ENCODE measurements around the gene CXCR6. TPM values are rescaled to one million over a fixed set of nuclear protein-coding genes. Genes with fewer than 3 reads are reported as not detected.

The CXCR6 gene
- total RNA-seq, 1 experiment from 2014 or later = not detected

DNA sequence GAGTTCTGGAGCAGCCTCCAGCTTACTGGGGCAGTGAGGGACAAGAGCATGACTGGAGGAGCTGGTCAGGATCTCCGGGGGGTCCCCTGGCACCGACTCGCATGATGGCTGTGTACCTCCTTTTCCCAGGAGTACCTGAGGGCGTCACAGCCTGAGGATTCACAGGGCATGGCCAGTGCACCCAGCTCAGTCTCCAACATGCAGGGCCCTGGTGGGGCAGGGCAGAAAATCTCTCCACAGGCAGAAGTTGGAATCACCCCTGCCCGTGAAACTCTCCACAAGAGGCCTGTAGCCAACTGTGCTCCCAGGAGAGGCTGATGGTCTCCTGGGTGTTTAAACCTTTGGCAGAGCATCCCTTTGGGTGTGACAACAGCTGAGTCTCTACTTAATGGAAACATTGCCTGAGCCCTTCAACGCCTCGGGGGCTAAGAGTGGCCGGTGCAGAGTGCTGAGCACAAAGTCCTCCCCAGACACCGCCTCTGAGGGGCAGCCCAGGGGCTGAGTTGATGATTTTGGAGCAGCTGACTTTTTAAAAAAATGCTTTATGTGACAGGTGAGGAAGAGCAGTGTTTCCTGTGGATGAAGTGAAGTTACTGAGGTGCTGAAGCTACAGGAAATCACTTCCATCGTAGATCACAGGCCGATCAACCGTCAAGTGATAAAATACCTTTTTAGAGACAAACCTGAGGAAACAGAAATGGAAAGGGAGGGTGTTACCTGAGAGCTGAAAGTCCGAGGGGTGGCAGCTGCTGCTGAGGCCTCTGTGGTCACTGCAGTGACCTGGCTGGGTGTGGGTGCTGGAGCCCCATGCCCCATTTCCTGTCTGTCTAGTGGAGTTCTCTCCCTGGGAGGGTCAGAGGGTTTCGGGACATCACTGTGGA lies 21.9 kb upstream of the CXCR6 start (continued):
- TF ChIP-seq, protein P1, sequence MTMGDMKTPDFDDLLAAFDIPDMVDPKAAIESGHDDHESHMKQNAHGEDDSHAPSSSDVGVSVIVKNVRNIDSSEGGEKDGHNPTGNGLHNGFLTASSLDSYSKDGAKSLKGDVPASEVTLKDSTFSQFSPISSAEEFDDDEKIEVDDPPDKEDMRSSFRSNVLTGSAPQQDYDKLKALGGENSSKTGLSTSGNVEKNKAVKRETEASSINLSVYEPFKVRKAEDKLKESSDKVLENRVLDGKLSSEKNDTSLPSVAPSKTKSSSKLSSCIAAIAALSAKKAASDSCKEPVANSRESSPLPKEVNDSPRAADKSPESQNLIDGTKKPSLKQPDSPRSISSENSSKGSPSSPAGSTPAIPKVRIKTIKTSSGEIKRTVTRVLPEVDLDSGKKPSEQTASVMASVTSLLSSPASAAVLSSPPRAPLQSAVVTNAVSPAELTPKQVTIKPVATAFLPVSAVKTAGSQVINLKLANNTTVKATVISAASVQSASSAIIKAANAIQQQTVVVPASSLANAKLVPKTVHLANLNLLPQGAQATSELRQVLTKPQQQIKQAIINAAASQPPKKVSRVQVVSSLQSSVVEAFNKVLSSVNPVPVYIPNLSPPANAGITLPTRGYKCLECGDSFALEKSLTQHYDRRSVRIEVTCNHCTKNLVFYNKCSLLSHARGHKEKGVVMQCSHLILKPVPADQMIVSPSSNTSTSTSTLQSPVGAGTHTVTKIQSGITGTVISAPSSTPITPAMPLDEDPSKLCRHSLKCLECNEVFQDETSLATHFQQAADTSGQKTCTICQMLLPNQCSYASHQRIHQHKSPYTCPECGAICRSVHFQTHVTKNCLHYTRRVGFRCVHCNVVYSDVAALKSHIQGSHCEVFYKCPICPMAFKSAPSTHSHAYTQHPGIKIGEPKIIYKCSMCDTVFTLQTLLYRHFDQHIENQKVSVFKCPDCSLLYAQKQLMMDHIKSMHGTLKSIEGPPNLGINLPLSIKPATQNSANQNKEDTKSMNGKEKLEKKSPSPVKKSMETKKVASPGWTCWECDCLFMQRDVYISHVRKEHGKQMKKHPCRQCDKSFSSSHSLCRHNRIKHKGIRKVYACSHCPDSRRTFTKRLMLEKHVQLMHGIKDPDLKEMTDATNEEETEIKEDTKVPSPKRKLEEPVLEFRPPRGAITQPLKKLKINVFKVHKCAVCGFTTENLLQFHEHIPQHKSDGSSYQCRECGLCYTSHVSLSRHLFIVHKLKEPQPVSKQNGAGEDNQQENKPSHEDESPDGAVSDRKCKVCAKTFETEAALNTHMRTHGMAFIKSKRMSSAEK (CRISPR knock-in tag; IDR thresholded peaks at IDR 0.05; ENCODE audit: borderline replicate concordance) = no peak
- TF ChIP-seq OVOL2 (CRISPR knock-in tag; IDR thresholded peaks at IDR 0.05; ENCODE audit: borderline replicate concordance) = no peak
- TF ChIP-seq ZNF317 (CRISPR knock-in tag; IDR thresholded peaks at IDR 0.05; ENCODE audit: borderline replicate concordance, low read depth) = no peak
- TF ChIP-seq NR1H2 (CRISPR knock-in tag; IDR thresholded peaks at IDR 0.05) = no peak

DNA sequence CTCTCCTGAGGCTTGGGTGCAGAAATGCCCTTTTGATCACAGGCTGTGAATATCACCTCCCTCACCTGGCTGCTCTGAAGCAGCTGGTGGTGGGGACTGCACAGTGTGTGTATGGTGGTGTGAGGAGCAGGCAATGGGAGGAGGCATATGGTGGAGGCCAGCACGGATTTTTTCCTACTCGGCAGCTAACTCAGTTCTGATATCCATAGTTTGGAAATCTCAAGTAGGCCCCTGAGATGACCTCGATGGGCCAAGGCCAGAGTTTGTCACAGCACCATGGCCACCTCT lies 21.3 kb upstream of the CXCR6 start:
- no peaks in the 10 kb centered on the region for H3K9me3 Mint-ChIP-seq
- H3K4me3 Mint-ChIP-seq = no peak overlapping the region
- ATAC-seq = no peak
- ChIA-PET POLR2A (no interaction called here), CTCF (no interaction called here)
- DNase-seq (ENCODE audit: low spot score) = no peak
- no peaks in the 10 kb centered on the region for H3K4me1 Mint-ChIP-seq
- H3K27ac Mint-ChIP-seq = no peak overlapping the region
- H3K27me3 Mint-ChIP-seq (ENCODE audit: low read depth) = no peaks in the 10 kb centered on the region
- H3K36me3 Mint-ChIP-seq = peaks cover 28% of the 10 kb centered on the region
- TF ChIP-seq ESRRA (CRISPR knock-in tag; IDR thresholded peaks at IDR 0.05; ENCODE audit: borderline replicate concordance) = no peak
- no peak for TF ChIP-seq SMAD3 (CRISPR knock-in tag; IDR thresholded peaks at IDR 0.05; ENCODE audit: borderline replicate concordance)
- TF ChIP-seq SOX15 (CRISPR knock-in tag; IDR thresholded peaks at IDR 0.05) = no peak
- TF ChIP-seq FOXP1 (CRISPR knock-in tag; IDR thresholded peaks at IDR 0.05; ENCODE audit: borderline replicate concordance) = no peak
- no peak for TF ChIP-seq MYBL2 (CRISPR knock-in tag; IDR thresholded peaks at IDR 0.05)
- TF ChIP-seq, protein P2, sequence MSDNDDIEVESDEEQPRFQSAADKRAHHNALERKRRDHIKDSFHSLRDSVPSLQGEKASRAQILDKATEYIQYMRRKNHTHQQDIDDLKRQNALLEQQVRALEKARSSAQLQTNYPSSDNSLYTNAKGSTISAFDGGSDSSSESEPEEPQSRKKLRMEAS (CRISPR knock-in tag; IDR thresholded peaks at IDR 0.05) = no peak
- no peak for TF ChIP-seq ZNF671 (CRISPR knock-in tag; IDR thresholded peaks at IDR 0.05)
- TF ChIP-seq, protein P3, sequence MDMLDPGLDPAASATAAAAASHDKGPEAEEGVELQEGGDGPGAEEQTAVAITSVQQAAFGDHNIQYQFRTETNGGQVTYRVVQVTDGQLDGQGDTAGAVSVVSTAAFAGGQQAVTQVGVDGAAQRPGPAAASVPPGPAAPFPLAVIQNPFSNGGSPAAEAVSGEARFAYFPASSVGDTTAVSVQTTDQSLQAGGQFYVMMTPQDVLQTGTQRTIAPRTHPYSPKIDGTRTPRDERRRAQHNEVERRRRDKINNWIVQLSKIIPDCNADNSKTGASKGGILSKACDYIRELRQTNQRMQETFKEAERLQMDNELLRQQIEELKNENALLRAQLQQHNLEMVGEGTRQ (CRISPR knock-in tag; IDR thresholded peaks at IDR 0.05) = no peak
- TF ChIP-seq TEAD4 (CRISPR knock-in tag; IDR thresholded peaks at IDR 0.05) = no peak
- TF ChIP-seq, protein P4, sequence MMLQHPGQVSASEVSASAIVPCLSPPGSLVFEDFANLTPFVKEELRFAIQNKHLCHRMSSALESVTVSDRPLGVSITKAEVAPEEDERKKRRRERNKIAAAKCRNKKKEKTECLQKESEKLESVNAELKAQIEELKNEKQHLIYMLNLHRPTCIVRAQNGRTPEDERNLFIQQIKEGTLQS (CRISPR knock-in tag; conservative IDR thresholded peaks at IDR 0.05) = no peak
- TF ChIP-seq, protein P5, sequence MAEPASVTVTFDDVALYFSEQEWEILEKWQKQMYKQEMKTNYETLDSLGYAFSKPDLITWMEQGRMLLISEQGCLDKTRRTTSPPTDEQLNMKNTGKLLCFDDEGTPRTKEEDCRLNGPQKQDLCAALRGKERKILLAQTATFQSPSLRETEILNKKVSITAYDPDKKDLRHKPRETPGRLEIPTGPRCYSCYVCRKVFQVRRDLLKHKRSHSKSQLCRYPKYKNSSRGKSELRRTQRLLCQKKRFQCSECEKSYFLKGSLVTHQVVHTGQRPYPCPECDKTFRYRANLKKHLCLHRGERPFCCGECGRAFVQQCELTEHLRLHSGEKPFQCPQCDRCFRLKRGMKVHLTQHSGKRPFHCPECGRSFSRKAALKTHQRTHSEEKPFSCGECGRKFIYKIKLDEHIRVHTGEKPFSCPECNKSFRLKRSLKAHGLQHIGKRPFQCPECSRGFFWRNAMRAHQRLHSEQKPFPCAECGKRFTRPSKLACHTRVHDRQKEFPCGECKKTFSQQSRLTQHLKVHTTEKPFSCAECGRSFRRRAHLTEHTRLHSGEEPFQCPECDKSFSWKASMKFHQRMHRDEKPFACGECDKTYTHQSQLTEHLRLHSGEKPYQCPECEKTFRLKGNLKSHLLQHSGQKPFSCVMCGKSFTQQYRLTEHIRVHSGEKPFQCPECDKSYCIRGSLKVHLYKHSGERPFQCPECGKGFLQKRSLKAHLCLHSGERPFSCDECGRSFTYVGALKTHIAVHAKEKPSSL (CRISPR knock-in tag; conservative IDR thresholded peaks at IDR 0.05) = no peak

Measured in WTC11 (cell line).